Measurements from ENCODE around the gene MYF5. TPM values are rescaled to one million over a fixed set of nuclear protein-coding genes. Genes with fewer than 3 reads are reported as not detected.

The MYF5 gene
- total RNA-seq, 6 experiments from 2014 or later, result not detected

- WGBS (ENCODE audit: insufficient coverage, low coverage, low lambda C conversion rate, missing lambda C conversion rate), result 25% methylated on average over 2 of the region's 2 CpGs
- TF ChIP-seq, protein P1, sequence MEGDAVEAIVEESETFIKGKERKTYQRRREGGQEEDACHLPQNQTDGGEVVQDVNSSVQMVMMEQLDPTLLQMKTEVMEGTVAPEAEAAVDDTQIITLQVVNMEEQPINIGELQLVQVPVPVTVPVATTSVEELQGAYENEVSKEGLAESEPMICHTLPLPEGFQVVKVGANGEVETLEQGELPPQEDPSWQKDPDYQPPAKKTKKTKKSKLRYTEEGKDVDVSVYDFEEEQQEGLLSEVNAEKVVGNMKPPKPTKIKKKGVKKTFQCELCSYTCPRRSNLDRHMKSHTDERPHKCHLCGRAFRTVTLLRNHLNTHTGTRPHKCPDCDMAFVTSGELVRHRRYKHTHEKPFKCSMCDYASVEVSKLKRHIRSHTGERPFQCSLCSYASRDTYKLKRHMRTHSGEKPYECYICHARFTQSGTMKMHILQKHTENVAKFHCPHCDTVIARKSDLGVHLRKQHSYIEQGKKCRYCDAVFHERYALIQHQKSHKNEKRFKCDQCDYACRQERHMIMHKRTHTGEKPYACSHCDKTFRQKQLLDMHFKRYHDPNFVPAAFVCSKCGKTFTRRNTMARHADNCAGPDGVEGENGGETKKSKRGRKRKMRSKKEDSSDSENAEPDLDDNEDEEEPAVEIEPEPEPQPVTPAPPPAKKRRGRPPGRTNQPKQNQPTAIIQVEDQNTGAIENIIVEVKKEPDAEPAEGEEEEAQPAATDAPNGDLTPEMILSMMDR (IDR thresholded peaks at IDR 0.05), result no peak
- TF ChIP-seq POLR2A (IDR thresholded peaks at IDR 0.05), result no peak
- H3K36me3 ChIP-seq, result no peaks in the 10 kb centered on the region
- H3K4me1 ChIP-seq, result peaks cover 0 to 19% (median 4%) of the 10 kb centered on the region in 4 donors
- DNase-seq (no peak), ATAC-seq (peak; percentile 76 to 91 (median 79))
- intact Hi-C loops (cut with DNase I), result no loop called here
- no peaks in the 10 kb centered on the region for H3K9me3 ChIP-seq
- H3K27me3 ChIP-seq, result no peaks in the 10 kb centered on the region
- H3K4me3 ChIP-seq, result peak overlapping the region in 1 of 3 donors; percentile 10
- peak overlapping the region; percentile 46 to 79 (median 77) for H3K27ac ChIP-seq
Observed at GRCh38 chr12:80697270-80697887, 19.3 kb upstream of the MYF5 start.

GRCh38 chr12:80698256-80698655 is 18.5 kb upstream of the MYF5 start:
- Histone ChIP-seq H3K9me3 (no peaks in the 10 kb centered on the region), H3K4me3 (no peak overlapping the region), H3K36me3 (no peaks in the 10 kb centered on the region), H3K27ac (peak overlapping the region; percentile 46 to 79 (median 77)), H3K27me3 (no peaks in the 10 kb centered on the region), H3K4me1 (peaks cover 0 to 23% (median 6%) of the 10 kb centered on the region in 4 donors)
- intact Hi-C loops (cut with DNase I), result no loop called here
- TF ChIP-seq, protein P1 (IDR thresholded peaks at IDR 0.05), result no peak
- TF ChIP-seq POLR2A (IDR thresholded peaks at IDR 0.05), result no peak
- ATAC-seq, result no peak
- 65% methylated on average over 7 of the region's 7 CpGs for WGBS (ENCODE audit: insufficient coverage, low coverage, low lambda C conversion rate, missing lambda C conversion rate)
- DNase-seq, result no peak

DNA sequence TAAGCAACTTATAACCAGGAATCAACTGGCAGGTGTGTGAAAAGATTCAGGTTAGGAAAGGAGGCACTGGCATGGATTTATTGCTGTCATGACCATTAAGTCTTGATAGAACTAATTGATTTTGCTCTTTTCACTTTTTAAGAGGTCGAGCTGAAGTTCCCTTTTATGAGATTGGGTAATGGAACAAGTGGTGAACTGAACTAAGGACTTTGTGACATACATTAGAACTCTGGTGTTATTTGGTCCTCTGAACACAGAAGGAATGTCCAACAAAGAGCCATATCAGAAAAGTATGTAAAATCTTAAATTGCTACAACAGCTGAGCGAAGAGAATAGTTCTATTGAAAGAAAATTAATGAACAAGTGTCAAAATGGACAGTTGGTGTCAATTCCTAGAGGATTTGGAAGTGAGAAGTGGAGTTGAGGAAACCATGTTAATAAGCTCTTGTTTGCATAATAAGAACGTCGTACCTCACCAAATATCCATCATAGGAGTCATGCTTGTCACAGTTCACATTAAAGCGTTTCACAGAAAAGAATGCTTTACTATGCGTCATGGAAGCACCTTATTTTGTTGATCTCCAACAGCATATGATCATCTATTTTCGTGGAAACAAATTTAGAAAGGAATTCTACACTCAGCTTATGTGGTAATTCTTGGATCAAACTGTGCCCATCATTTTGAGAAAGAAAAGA is 17.7 kb upstream of the MYF5 start:
- intact Hi-C loops (cut with DNase I), result no loop called here
- no peaks in the 10 kb centered on the region for H3K9me3 ChIP-seq
- no peaks in the 10 kb centered on the region for H3K27me3 ChIP-seq
- H3K36me3 ChIP-seq, result no peaks in the 10 kb centered on the region
- peak overlapping the region in 1 of 3 donors; percentile 79 for H3K27ac ChIP-seq
- ATAC-seq, result no peak
- WGBS (ENCODE audit: insufficient coverage, low coverage, low lambda C conversion rate, missing lambda C conversion rate), result 59% methylated on average over 7 of the region's 7 CpGs
- TF ChIP-seq, protein P1 (IDR thresholded peaks at IDR 0.05), result no peak
- peaks cover 0 to 30% (median 9%) of the 10 kb centered on the region in 4 donors for H3K4me1 ChIP-seq
- DNase-seq, result no peak
- no peak overlapping the region for H3K4me3 ChIP-seq

- no peaks in the 10 kb centered on the region for H3K27me3 ChIP-seq
- WGBS (ENCODE audit: insufficient coverage, low coverage, low lambda C conversion rate, missing lambda C conversion rate), result 26% methylated on average over 2 of the region's 2 CpGs
- ATAC-seq, result peak in 3 of 4 donors; percentile 12 to 26 (median 22)
- H3K4me3 ChIP-seq, result no peak overlapping the region
- intact Hi-C loops (cut with DNase I), result no loop called here
- no peaks in the 10 kb centered on the region for H3K9me3 ChIP-seq
- H3K36me3 ChIP-seq, result no peaks in the 10 kb centered on the region
- no peak for DNase-seq
- H3K27ac ChIP-seq, result no peak overlapping the region
- TF ChIP-seq, protein P1 (IDR thresholded peaks at IDR 0.05), result no peak
- TF ChIP-seq POLR2A (IDR thresholded peaks at IDR 0.05), result no peak
- H3K4me1 ChIP-seq, result peaks cover 0 to 36% (median 12%) of the 10 kb centered on the region in 4 donors
Observed at GRCh38 chr12:80700327-80700726, 16.4 kb upstream of the MYF5 start.

All from right lobe of liver (tissue), 6 donors.